ENCODE data around the gene POMT1. TPM values are rescaled to one million over a fixed set of nuclear protein-coding genes. Genes with fewer than 3 reads are reported as not detected.

Gene POMT1
- total and polyA plus RNA-seq, 4 donors = 11.9 to 28.3 (median 23.1) TPM

GRCh38 chr9:131473198-131473885 lies 29.4 kb upstream of the POMT1 start:
- no peak for DNase-seq
- peaks cover 28 to 78% (median 68%) of the 10 kb centered on the region in 4 donors for H3K36me3 ChIP-seq (ENCODE audit: control insufficient read depth in 4 of 4, insufficient read depth in 4 of 4, low read length in 4 of 4)

GRCh38 chr9:131473891-131474290 lies 28.8 kb upstream of the POMT1 start:
- no peak for ATAC-seq (ENCODE audit: insufficient read depth, low FRiP score)
- Histone ChIP-seq H3K4me3 (no peak overlapping the region), H3K9ac (ENCODE audit: insufficient read depth in 1 of 2, low read length in 2 of 2) (no peak overlapping the region), H3K27ac (ENCODE audit: low read depth in 1 of 2, low read length in 1 of 2) (no peak overlapping the region), H3K4me1 (ENCODE audit: control insufficient read depth in 5 of 5, insufficient read depth in 5 of 5, low read length in 5 of 5) (no peaks in the 10 kb centered on the region), H3K36me3 (ENCODE audit: control insufficient read depth in 4 of 4, insufficient read depth in 4 of 4, low read length in 4 of 4) (peaks cover 29 to 76% (median 68%) of the 10 kb centered on the region in 4 donors), H3K9me3 (ENCODE audit: control insufficient read depth in 4 of 4, insufficient read depth in 3 of 4, low read length in 3 of 4) (no peaks in the 10 kb centered on the region), H3K27me3 (ENCODE audit: control insufficient read depth in 3 of 3, insufficient read depth in 3 of 3, low read length in 2 of 3) (no peaks in the 10 kb centered on the region)
- 89% methylated on average over 10 of the region's 10 CpGs for WGBS, 2 donors
- TF ChIP-seq CTCF (IDR thresholded peaks at IDR 0.05; ENCODE audit: control extremely low read depth, extremely low read depth) = no peak
- DNase-seq = no peak

More at GRCh38 chr9:131473198-131473885, 29.4 kb upstream of the POMT1 start:
- Histone ChIP-seq H3K4me3 (no peak overlapping the region), H3K9me3 (ENCODE audit: control insufficient read depth in 4 of 4, insufficient read depth in 3 of 4, low read length in 3 of 4) (no peaks in the 10 kb centered on the region), H3K27ac (ENCODE audit: low read depth in 1 of 2, low read length in 1 of 2) (no peak overlapping the region), H3K4me1 (ENCODE audit: control insufficient read depth in 5 of 5, insufficient read depth in 5 of 5, low read length in 5 of 5) (no peaks in the 10 kb centered on the region), H3K27me3 (ENCODE audit: control insufficient read depth in 3 of 3, insufficient read depth in 3 of 3, low read length in 2 of 3) (no peaks in the 10 kb centered on the region), H3K9ac (ENCODE audit: insufficient read depth in 1 of 2, low read length in 2 of 2) (no peak overlapping the region)
- no peak for ATAC-seq (ENCODE audit: insufficient read depth, low FRiP score)
- TF ChIP-seq CTCF (IDR thresholded peaks at IDR 0.05; ENCODE audit: control extremely low read depth, extremely low read depth) = no peak
- 95 to 98% methylated on average over 9 of the region's 9 CpGs for WGBS, 2 donors

DNA sequence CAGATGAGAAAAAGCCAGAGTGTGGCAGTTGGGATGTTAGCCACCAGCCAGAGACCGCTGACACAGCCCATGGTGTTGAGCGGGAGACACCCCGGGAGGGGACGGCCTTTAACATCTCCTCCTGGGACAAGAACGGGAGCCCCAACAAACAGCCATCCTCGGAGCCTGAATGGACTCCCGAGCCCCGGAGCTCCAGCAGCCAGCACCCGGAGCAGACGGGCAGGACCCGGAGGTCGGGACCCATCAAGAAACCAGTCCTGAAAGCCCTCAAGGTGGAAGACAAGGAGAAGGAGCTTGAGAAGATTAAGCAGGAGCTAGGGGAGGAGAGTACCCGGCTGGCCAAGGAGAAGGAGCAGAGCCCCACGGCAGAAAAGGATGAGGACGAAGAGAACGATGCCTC lies 28.0 kb upstream of the POMT1 start:
- Histone ChIP-seq H3K36me3 (ENCODE audit: control insufficient read depth in 4 of 4, insufficient read depth in 4 of 4, low read length in 4 of 4) (peaks cover 25 to 78% (median 70%) of the 10 kb centered on the region in 4 donors), H3K27ac (ENCODE audit: low read depth in 1 of 2, low read length in 1 of 2) (no peak overlapping the region), H3K4me1 (ENCODE audit: control insufficient read depth in 5 of 5, insufficient read depth in 5 of 5, low read length in 5 of 5) (no peaks in the 10 kb centered on the region), H3K27me3 (ENCODE audit: control insufficient read depth in 3 of 3, insufficient read depth in 3 of 3, low read length in 2 of 3) (no peaks in the 10 kb centered on the region), H3K4me3 (no peak overlapping the region), H3K9me3 (ENCODE audit: control insufficient read depth in 4 of 4, insufficient read depth in 3 of 4, low read length in 3 of 4) (no peaks in the 10 kb centered on the region), H3K9ac (ENCODE audit: insufficient read depth in 1 of 2, low read length in 2 of 2) (no peak overlapping the region)
- ATAC-seq (ENCODE audit: insufficient read depth, low FRiP score) (no peak), DNase-seq (no peak)
- whole genome bisulfite sequencing, 2 donors = 92 to 94% methylated on average over 16 of the region's 16 CpGs
- no peak for TF ChIP-seq CTCF (IDR thresholded peaks at IDR 0.05; ENCODE audit: control extremely low read depth, extremely low read depth)
